ENCODE results near the gene RAI1.
"Not testable (repeated sequence)": the region's sequence is repeated elsewhere in the genome, so short reads cannot be mapped to it uniquely, and the experiment has no call there.

The RAI1 gene

DNA sequence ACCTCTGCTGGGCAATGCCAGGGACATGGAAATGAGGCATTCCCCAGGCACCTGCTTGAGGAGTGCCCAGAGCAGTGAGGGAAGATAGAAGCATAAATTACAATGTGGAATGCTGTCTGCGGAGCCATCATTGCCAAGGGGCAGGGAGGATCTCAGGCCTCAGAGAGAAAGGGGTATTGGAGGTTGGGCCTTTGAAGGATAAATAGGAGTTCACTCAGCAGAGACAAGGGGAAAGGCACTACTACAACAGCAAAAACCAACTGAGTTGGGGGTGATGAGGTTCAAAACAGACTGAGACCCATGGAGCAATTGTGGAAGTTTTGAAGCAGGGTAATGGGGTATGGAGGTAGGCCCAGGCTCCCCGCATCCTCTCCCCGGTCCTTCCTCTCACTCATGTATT is 122.7 kb downstream of the RAI1 start:
- DNase-seq (ENCODE audit: low spot score), result no peak

DNA sequence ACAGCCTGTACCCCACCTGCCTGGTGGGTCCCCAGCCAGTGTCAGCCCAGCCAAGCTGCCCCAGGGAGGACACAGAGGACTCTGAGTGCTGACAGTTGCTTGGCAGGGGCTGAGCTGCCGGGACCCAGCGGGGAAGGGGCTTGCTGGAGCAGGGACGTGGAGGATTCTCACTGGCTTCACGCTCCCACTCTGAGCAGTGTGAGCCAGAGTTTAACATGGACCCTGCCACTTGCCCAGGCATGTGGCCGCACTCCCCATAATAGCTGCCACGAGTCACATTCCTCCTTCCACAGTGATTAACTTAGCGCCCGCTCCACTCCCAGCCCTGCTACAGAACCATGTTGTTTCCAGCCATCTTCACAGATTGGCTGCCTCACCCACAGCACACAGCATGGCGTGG is 124.3 kb downstream of the RAI1 start:
- no peak for DNase-seq (ENCODE audit: low spot score)

DNA sequence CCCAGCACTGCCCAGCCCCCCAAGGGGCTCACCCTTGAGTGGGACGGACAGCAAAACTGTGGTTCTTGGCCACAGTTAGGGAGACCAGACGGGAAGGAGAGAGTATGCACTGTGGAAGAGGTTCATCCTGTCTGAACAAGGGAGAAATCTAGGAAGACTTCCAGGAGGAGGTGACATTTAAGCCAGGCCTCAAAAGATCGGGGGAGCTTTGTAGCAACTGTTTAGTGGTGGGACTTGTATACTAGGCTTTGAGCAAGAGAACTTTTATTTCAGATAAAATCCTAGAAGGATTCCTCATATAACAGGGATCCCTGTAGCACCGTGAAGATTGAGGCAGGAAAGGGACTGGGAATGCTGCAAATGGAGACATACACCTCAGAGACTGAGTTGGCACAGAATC is 124.8 kb downstream of the RAI1 start:
- DNase-seq (ENCODE audit: low spot score), result no peak

DNA sequence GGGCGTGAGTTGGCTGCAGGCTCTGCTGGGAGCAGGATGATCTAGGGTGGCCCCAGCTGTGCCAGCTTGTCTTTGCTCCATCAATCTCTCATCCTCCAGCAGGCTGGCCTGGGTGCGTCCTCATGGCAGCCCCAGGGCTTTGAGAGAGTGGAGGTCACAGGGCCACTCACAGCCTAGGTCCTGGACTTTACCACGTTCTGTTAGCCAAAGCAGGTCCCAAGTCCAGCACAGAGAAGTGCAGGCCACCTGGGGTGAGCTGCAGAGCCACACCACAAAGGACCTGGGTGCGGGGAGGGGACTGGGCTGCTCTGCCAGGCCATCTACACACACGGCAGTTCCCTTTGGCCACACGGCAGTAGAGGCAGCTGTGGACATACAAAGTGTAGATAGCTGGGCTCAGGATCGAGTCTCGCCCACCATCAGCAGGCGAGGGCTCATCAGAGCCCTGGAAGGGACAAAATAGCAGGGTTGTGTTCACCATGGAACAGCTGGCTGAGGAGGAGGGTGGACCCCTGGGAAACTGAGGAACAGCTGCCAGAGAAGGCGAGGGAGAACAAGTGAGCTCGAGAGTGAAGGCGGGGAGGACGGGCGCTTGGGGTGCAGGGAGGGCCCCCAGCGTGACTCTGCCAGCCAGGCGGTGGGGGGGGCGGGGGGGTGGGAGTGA is 125.5 kb downstream of the RAI1 start:
- no peak for DNase-seq (ENCODE audit: low spot score)

DNA sequence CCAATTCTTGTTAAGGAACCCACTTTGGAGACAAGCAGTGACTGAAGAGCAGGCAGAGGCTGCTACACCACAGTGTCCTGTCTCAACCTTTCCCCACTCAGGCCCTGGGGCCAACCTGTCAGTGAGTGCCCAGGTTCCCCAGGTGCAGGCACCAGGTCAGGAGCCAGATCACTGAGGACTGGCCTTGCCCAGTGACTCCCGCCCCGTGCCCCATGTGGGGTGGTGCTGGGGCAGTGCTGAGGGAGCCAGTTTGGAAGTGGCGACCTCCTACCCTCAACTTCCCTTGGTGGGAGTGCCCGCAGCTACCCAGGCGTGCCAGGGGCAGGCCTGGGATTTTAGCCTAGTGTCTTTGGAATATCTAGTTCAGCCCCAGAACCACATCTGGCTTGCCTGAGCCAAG is 126.2 kb downstream of the RAI1 start:
- no peak for DNase-seq (ENCODE audit: low spot score)

DNA sequence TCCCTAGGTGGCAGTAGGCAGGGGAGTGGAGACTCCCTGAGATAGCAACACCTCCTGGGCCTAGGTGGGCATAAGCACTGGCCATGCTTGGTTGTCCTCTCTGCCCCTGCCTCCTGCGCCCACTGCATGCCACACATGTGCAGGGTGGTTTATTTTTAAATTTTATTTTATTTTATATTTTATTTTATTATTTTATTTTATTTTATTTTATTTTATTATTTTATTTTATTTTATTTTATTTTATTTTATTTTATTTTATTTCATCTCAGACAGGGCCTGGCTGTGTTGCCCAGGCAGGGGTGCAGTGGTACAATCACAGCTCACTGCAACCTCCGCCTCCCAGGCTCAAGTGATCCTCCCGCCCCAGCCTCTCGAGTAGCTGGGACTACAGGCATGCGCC is 126.9 kb downstream of the RAI1 start:
- DNase-seq (ENCODE audit: low spot score), result not testable (repeated sequence)

DNA sequence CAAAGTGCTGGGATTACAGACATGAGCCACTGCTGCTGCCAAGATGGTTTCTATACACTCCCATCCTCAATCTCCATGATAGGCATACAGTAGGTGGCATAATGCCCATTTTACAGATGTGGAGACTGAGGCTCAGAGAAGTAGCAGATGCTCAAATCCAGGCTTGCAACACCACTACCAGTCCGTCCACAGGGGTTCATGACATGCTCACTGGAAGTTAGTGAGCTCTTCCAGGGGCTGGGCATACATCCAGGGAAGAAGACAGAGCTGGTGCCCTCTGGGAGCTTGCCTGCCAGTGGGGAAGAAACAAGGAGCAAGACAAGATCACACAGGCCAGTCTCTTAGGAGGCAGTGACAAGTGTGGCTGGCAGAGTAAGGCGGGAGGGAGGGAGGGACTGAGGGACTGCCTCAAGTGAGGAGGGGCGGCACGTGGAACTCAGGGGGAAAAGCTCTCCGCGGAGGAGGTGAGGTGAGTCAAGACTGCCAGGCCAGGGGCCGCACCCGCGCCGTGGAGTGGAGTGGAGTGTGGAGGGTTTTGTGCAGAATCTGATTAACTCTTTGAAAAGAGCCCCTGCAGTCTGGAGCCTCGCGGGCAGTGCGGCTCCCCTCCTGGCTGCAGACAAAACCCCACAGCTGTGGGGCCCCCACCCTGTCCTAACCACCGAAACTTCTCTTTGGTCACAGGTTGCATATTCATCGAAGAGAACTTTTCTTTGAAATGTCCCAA is 127.6 kb downstream of the RAI1 start:
- no peak for DNase-seq (ENCODE audit: low spot score)

DNA sequence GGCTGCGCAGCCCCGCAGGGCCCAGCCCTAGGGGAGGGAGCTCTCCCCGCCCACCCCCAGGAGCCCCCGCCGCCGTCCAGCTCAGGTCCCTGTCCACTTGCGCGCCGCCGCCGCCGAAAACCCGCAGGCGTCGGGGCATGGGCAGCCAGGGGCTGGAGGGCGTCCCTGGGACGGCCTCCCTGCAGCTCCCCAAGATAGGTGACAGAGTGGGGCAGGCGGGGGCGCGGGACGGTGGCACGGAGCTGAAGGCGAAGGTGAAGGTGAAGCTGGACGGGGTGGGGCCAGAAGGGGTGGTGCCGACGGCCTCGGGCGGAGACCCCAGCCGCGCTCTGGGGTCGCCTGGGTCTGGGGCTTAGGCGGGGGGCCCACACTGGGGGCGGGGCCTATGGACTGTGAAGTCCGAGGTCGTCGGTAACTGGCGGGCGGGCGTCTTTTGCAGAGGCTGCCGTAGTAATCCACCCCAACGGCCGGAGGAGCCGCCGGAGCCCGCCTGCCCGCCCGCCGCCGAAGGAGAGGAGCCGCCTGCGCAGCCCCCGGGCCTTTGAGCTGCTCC is 128.3 kb downstream of the RAI1 start:
- DNase-seq (ENCODE audit: low spot score), result no peak

DNA sequence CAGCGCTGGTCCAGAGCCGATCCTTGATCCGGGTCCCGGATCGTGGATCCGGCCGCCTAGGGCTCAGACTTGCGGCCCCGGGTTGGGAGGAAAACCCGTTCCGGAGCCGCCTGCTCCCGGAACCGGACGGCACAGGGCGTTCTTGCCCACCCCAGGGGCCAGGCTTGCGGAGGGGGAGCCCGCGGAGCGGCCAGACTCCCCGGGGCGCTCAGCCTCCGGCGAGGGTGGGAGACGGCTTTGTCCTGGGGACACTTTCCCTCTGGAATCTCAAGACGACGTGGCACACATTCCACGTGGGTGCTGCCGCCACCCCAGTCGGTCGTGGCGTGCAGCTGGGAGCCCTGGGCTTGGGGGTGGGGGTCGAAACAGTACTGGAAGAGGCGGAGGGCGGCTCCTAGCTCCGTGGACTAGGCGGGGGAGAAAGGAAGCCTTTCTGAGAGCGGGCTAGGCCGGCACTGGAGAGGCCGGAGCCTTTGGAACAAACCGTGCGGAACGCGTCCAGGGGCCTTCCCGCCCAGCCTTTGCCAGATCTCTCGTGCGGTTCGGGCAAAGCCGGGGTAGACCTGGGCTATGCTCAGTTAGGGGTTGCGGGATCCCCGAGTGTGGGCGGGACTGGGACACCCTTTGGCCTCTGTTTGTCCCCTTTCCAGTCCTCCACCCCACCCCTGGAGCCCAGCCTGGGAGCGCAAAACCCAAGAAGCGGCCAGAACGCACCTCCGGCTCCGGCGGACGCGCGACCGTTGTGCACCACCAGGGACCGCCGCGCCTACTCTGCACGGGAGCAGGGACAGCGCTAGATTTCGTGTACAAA is 129.0 kb downstream of the RAI1 start:
- DNase-seq (ENCODE audit: low spot score), result peak; percentile 85

DNA sequence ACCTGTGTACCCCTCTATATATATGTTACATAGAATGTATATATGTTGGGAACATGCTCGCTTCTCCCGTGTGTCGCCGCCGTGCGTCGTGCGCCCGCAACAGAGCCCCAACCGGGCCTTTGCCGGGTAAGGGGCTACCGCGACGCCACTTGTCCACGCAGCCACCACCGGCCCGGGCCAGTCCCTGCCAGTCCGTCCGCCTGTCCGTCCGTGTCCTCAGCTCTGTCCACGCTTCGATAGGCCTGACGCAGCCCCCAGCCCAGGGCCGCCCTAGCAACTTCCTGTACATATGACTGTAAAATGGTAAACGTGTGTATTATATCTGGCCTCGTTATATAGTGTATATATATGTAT is 129.6 kb downstream of the RAI1 start:
- DNase-seq (ENCODE audit: low spot score), result no peak

DNA sequence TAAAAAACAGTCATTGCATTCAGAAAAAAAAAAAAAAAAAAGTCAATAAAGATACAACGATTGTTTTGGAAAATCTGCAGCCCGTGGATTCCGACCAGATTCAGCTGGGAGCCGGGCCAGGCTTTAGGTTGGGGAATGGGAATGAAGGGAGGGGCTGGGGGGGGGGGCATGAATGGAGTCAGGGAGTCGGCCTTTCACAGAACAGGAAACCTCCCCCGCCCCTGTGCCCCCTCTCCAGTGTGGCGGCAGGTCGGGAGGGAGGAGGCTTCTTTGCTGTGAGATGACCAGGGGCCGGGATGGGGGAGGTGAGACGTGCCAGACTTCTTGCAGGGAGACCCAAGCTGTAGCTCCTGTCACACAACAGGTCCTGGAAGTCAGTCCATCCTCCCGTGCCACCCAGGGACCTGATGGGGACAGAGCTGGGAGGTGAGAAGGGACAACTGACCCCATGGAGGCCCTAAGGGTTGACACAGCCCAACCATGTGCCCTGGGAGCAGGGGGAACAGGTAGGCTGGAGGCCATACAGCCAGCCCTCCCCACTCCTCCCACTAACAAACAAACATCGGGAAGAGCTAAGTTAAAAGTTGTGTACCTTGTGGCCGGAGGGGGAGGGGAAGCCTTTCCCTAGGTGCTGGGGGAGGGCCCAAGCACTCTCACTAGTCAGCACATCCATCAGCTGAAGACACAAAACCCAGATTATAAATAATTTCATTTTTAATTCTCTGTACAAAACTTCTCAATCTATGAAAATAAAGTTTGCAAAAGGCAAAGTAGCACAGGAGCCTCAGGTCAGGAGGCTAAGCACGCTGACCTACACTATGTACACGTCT is 130.3 kb downstream of the RAI1 start:
- DNase-seq (ENCODE audit: low spot score), result peak; percentile 79

DNA sequence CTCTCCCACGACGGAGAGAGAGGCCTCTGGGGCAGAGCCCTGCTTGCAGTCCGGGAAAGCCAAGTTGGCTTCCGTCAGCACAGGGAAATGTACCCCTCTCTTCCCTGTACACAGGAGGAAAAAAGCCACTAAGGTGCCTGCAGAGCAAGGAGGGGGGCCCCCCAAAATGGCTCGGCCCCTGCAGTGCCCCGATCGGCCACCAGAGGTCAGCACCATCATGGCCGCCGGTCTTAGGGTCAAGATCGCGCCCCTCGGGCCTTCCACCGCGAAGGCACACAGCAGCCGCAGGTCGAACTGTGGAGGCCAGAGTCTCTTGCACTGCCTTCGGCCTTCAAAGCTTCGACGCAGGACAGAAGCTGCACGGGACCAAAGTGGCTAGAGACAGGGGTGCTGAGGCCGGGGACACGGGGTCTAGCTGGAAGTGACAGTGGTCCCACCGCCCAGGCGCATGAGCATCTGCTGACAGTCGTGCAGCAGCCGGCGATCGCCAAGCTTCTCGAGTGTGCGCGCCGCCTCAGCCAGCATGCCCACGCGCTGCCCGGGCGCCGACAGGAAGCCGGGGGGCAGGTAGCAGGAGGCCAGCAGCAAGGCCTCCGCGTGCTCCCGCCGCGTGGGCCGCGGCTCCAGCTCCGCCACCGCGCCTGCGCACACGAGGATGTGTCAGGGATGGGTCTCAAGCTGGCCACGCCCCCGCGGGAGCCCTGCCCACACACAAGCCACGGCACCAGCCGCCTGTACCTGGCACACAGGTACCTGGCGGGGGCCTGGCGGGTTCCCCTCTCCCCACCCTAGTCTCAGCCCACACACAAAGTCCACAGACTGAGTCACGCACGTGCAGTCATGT is 131.2 kb downstream of the RAI1 start:
- DNase-seq (ENCODE audit: low spot score), result peak; percentile 89

DNA sequence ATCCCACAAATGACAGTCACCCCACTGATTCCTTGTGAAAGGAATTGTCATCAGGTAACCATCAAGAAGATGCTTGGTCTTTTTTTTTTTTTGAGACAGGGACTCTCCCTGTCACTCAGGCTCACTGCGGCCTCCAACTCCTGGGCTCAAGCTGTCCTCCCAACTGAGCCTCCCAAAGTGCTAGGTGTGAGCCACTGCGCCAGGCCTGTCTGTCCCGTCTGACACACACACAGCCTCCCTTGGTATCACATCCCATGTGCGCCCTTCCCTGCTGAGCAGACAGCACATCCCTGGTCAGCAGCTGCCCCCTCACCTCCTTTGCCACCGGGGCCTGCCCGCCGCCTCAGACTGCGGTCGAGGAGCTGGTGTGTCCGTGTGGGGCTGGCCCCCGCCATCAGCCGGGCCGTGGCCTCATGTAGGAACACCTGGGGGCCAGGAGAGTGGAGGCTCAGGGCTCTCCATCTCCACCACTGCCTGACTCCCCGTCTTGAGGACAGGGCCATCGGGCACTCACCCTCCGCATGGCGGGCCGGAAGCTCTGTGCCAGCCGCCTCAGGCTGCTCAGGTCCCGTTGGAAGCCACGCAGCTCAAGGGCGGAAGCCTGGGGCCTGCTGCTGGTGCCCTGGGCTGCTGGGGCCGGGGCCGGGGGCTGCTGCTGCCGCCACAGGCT is 131.9 kb downstream of the RAI1 start:
- DNase-seq (ENCODE audit: low spot score), result no peak

DNA sequence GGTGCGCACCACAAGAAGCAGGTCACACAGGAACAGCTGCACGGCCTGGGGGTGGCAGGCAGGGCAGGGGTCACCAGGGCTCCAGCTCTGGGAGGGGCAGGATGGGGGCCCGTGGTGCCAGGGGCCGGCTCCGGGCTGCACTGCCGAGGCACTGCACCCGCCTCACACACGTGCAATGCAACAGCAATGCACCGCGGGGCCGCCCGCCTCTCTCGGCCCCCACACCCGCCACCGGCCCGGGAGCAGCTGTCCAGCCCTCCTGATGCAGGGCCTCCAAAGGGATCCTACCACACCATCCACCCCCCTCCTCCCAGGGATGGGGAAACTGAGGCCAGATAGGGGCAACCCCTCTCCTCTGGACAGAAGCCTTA is 132.5 kb downstream of the RAI1 start:
- no peak for DNase-seq (ENCODE audit: low spot score)

DNA sequence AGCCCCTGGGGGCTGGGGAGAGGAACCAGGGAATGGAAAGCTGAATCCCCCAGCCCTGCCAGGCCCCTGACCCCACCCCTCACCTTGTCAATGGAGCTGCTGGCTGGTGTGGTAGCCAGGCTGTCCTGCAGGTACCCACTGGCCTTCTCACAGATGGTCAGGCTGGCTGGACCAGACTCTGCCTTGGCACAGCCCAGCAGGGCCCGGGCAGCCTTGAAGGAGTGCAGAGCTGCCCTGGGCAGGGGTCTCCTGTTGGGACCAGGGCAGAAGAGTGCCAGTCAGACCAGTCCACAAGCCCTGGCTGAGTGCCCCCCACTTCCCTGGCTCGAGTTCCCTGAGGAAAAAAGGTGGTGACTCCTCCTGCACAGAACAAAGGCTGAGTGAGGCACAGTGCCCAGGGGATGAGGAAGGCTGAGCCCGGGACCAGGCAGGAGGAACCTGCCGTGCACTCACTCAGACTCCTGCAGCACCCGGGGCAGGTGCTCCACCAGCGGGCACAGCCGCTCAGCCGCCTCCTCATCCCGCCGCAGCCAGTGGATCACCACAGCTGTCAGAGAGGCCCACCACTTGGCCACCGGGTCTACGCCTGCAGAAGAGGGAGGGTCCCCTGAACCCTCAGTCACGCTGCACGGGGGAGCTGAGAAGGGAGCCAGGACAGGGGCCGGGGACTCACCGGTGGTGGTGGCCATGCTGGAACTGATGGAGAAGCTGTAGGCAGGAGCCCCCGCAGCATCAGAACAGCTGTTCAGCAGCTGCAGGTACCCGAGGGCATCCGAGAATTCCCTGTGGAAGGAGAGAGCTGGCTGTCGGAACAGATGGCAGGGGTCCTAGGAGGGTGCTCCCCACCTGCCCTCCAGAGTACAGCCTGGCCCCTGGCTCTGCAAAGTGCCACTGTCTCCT is 133.2 kb downstream of the RAI1 start:
- DNase-seq (ENCODE audit: low spot score), result no peak

DNA sequence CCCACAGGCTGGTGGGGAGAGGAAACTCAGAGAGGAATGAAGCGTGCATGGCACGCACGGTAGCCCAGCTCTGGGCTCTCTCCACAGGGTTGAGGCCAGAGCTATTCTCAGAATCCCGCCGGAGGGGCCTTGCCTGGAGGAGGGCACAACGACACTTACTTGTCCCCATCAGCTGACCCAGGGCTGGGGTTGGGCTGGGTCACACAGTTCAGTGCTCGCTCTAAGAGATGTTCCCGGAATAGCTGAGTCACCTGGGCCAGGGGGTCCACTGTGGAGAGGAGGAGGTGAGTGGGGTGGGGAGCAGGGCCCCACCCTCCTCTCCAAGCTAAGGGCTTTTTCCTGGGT is 133.8 kb downstream of the RAI1 start:
- no peak for DNase-seq (ENCODE audit: low spot score)

DNA sequence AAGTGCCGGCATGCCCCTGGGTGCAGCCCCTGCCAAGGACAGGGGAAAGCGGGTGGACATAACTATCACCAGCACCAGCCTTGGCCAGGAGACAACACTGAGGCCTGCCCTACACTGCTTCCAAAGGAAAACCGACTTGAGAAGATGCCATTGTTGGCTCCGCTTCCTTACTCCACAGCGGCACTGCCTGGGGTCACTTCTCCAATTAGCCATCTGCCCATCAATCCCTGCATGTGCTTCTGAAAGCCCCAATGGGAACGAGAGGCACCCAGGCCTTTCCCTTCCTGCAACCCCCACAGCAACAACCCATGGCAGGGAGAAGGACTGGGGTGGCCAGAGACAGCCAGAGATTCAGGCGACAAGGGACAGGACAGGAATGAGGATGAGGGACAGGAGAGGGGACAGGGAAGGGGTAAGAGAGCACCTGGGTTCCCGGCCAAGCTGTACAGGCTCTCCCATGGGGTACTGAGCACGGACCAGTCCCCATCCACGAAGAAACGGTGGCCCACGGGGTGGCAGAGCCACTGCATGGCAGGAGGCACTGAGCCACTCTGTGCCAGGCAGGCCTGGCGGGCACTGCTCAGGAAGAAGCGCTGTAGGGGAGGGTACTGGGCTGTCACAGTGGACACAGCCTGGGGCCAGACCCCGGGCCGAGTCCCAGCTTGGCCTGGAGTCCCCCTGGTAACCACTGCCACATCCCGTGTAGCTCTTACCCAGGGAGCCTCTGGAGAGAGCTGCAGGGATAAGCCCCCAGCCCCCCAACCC is 134.4 kb downstream of the RAI1 start:
- DNase-seq (ENCODE audit: low spot score), result no peak

DNA sequence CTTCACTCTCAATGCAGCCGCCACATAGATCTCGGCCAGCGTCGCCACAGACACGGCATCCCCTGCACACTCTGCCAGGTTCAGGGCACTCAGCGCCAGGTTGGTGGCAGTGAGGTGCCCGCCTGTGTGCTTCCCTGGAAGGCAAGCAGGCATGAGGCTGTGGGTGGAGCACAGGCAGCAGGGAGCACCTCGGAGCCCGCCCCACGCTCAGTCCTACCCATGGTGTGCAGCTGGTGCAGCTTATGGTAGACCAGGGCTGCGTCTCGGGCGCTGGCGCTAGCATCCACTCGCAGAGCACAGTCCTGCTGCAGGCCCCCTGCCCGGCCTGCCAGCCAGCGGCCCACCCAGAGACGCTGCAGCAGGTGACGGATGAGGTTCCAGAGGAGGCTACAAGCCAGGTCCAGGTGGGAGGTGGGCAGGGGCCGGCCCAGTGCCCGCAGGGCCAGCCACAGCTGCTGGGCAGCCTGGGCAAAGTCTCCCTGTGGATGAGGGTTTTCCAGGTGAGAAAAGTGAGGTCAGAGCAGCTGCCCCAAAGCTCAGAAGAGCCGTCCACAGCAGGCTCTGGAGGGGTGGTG is 135.1 kb downstream of the RAI1 start:
- DNase-seq (ENCODE audit: low spot score), result no peak

All from left forelimb (tissue), 1 donor.